IMR-90 (cell line): ENCODE data around the gene VAT1L. TPM values are rescaled to one million over a fixed set of nuclear protein-coding genes. Genes with fewer than 3 reads are reported as not detected.

Experiments
- ATAC-seq: fragments of 200-7000 bp; cut with Tn5 transposase; 2 replicates; pipeline ENCODE4 v1.9.1; 2020; ENCODE audit warnings: low read depth, mild to moderate bottlenecking, moderate library complexity
- BruUV-seq: library from RNA; stranded (reverse); fragments of 400-500 nt; replicated peaks from 2 replicates; lab custom pipeline; 2021; lab: Mats Ljungman, UMichigan
- CTCF ChIA-PET: fragments of 300-600 bp; formaldehyde crosslinking; extraction: SDS; loops from one replicate; lab custom pipeline; 2021; ENCODE audit warnings: antibody characterized with exemption; lab: Yijun Ruan, JAX
- POLR2A ChIA-PET: fragments of 300-600 bp; sonication (Branson Sonifier 250); formaldehyde crosslinking; loops from one replicate; lab custom pipeline; 2022; ENCODE audit warnings: antibody characterized with exemption; ENCODE audit not compliant: unreplicated experiment; lab: Charles Lee
- DNase-seq: peaks from one replicate; pipeline ENCODE4 v3.0.0; 2013
- H2AFZ ChIP-seq: replicated peaks from 2 replicates; pipeline ENCODE3; 2013; ENCODE audit warnings: low read length, mild to moderate bottlenecking; ENCODE audit not compliant: poor library complexity
- H2AK5ac ChIP-seq: 2 replicates; pipeline ENCODE4 v1.6.1; 2013; ENCODE audit warnings: low read depth, low read length, inconsistent platforms
- H2AK9ac ChIP-seq: replicated peaks from 2 replicates; pipeline ENCODE3; 2013; ENCODE audit warnings: mild to moderate bottlenecking, low read depth, low read length, moderate library complexity; ENCODE audit not compliant: poor library complexity
- H2BK120ac ChIP-seq: 2 replicates; pipeline ENCODE4 v1.6.1; 2013; ENCODE audit warnings: low read depth, low read length, inconsistent platforms
- H2BK15ac ChIP-seq: 3 replicates; pipeline ENCODE4 v1.6.1; 2013; ENCODE audit warnings: low read depth, low read length, inconsistent platforms
- H2BK20ac ChIP-seq: 2 replicates; pipeline ENCODE4 v1.6.1; 2013; ENCODE audit warnings: low read depth, mild to moderate bottlenecking, inconsistent platforms, low read length, moderate library complexity
- H2BK5ac ChIP-seq: 2 replicates; pipeline ENCODE4 v1.6.1; 2013; ENCODE audit warnings: mild to moderate bottlenecking, low read depth, low read length, inconsistent platforms; ENCODE audit not compliant: poor library complexity, severe bottlenecking
- H3K14ac ChIP-seq: replicated peaks from 2 replicates; pipeline ENCODE4 v1.6.1; 2013; ENCODE audit warnings: low read depth, low read length, inconsistent platforms
- H3K18ac ChIP-seq: 2 replicates; pipeline ENCODE4 v1.6.1; 2013; ENCODE audit warnings: low read depth, low read length, control low read depth
- H3K23ac ChIP-seq: 2 replicates; pipeline ENCODE4 v1.6.1; 2013; ENCODE audit warnings: low read depth, low read length, inconsistent platforms
- H3K27ac ChIP-seq: 2 replicates; pipeline ENCODE4 v1.5.1; 2013; ENCODE audit warnings: mild to moderate bottlenecking, control low read depth, low read length; ENCODE audit not compliant: insufficient read depth
- H3K27me3 ChIP-seq: 2 replicates; pipeline ENCODE4 v1.6.1; 2013; ENCODE audit warnings: low read length; ENCODE audit not compliant: control insufficient read depth, insufficient read depth
- H3K36me3 ChIP-seq: 2 replicates; pipeline ENCODE4 v1.6.1; 2013; ENCODE audit warnings: low read length, mixed read lengths; ENCODE audit not compliant: control insufficient read depth, insufficient read depth
- H3K4ac ChIP-seq: 2 replicates; pipeline ENCODE4 v1.6.1; 2013; ENCODE audit warnings: low read depth, low read length, inconsistent platforms
- H3K4me1 ChIP-seq: 2 replicates; pipeline ENCODE4 v1.6.1; 2013; ENCODE audit warnings: low read length, mixed read lengths; ENCODE audit not compliant: control insufficient read depth, insufficient read depth
- H3K4me2 ChIP-seq: 2 replicates; pipeline ENCODE4 v1.6.1; 2013; ENCODE audit warnings: low read depth, mild to moderate bottlenecking, control low read depth, low read length, moderate library complexity
- H3K4me3 ChIP-seq: 2 replicates; pipeline ENCODE4 v1.5.1; 2013; ENCODE audit warnings: low read depth, mild to moderate bottlenecking, control low read depth, low read length, moderate library complexity; ENCODE audit not compliant: insufficient read depth
- H3K56ac ChIP-seq: 2 replicates; pipeline ENCODE4 v1.6.1; 2013; ENCODE audit warnings: low read length, inconsistent platforms; ENCODE audit not compliant: insufficient read depth; ENCODE audit errors: extremely low read depth
- H3K79me1 ChIP-seq, 2 experiments: 2 replicates each; pipeline ENCODE4 v1.6.1; 2013; ENCODE audit warnings: low read length in 2 of 2, inconsistent platforms in 1 of 2, low read depth in 1 of 2
- H3K9ac ChIP-seq: 2 replicates; pipeline ENCODE4 v1.6.1; 2013; ENCODE audit warnings: low read depth, low read length, control low read depth
- H3K9me1 ChIP-seq: 2 replicates; pipeline ENCODE4 v1.6.1; 2013; ENCODE audit warnings: low read length, inconsistent platforms; ENCODE audit not compliant: insufficient read depth
- H3K9me3 ChIP-seq: 2 replicates; pipeline ENCODE4 v1.6.1; 2013; ENCODE audit warnings: low read length; ENCODE audit not compliant: control insufficient read depth, insufficient read depth
- H4K20me1 ChIP-seq: 2 replicates; pipeline ENCODE4 v1.6.1; 2013; ENCODE audit warnings: low read length, inconsistent platforms; ENCODE audit not compliant: insufficient read depth
- H4K5ac ChIP-seq: 2 replicates; pipeline ENCODE4 v1.6.1; 2013; ENCODE audit warnings: mild to moderate bottlenecking, low read depth, low read length, control low read depth
- H4K8ac ChIP-seq, 2 experiments: 2 replicates each; pipeline ENCODE4 v1.6.1; 2013; ENCODE audit warnings: low read depth in 2 of 2, low read length in 2 of 2, control low read depth in 1 of 2, inconsistent platforms in 1 of 2
- H4K91ac ChIP-seq: 2 replicates; pipeline ENCODE4 v1.6.1; 2013; ENCODE audit warnings: low read depth, low read length, inconsistent platforms; ENCODE audit not compliant: insufficient read depth
- CEBPB ChIP-seq: IDR thresholded peaks from 2 replicates; pipeline ENCODE4 v1.6.1; 2012; ENCODE audit warnings: low read depth, low read length, improper control_type of control experiment
- SMC3 ChIP-seq: fragments of 150-350 bp; IDR thresholded peaks from 2 replicates; pipeline ENCODE4 v1.6.1; 2016; ENCODE audit warnings: low read depth, mild to moderate bottlenecking, antibody characterized with exemption, low read length, moderate library complexity
- WGBS, 2 experiments: methylation state at CpG; one replicate each; pipeline versions ENCODE4 v1.1.5 to v1.1.7; 2013; ENCODE audit warnings: missing lambda C conversion rate in 2 of 2; ENCODE audit not compliant: insufficient read length in 1 of 2; ENCODE audit errors: extremely low coverage in 2 of 2; 5-methylcytosine and 5-hydroxymethylcytosine counted together
- dilution Hi-C: fragments of 300-500 bp; cut with HindIII; formaldehyde crosslinking; loops from one replicate; pipeline ENCODE4 v1.14.3; 2018; ENCODE audit warnings: low sequenced_read_pairs; ENCODE audit not compliant: unreplicated experiment
- in situ Hi-C: fragments of 300-500 bp; cut with MboI; formaldehyde crosslinking; loops from 3 replicates; pipeline ENCODE4 v1.14.3; 2019; ENCODE audit warnings: low sequenced_read_pairs, inconsistent platforms, mixed read lengths
- intact Hi-C: fragments of 100-400 bp; cut with micrococcal nuclease; formaldehyde crosslinking; loops from 2 replicates; pipeline ENCODE4 v1.10.0; 2022
- polyA plus RNA-seq, 3 experiments: library from polyadenylated mRNA; depleted of rRNA; stranded (reverse); fragments of >200 nt; gene quantifications; 2 replicates each; pipeline ENCODE4 v1.2.3, GENCODE V29; 2012; ENCODE audit warnings: low replicate concordance in 1 of 3
- total RNA-seq: library from RNA; depleted of rRNA; stranded (reverse); fragments of >200 nt; gene quantifications from 2 replicates; pipeline ENCODE4 v1.2.3, GENCODE V29; 2012

VAT1L gene
- total and polyA plus RNA-seq, 2 of the 4 experiments (the other 2 are of a cell fraction) = 15.4 to 18.5 TPM

DNA sequence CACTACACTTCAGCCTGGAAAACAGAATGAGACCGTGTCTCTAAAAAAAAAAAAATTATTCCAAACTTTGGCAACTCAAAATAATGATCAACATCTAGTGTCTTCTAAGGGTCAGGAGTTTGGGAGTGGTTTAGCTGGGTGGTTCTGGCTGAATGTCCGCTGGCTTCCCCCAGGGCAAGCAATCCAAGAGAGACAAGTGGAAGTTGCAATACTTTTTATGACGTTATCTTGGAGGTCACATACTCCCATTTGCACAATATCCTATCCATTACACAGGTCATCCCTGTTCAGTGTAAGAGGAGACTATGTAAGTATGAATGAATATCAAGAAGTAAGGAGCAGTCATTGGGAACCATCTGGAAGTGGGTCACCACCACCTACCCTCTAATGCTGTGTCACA is 218.8 kb downstream of the VAT1L start:
- Histone ChIP-seq H3K9me1 (no peaks in the 10 kb centered on the region), H3K27me3 (peaks cover 4% of the 10 kb centered on the region), H4K91ac (no peak overlapping the region), H3K9me3 (no peaks in the 10 kb centered on the region), H2AK5ac (no peak overlapping the region), H2BK20ac (no peak overlapping the region), H2AK9ac (no peak overlapping the region), H3K14ac (no peak overlapping the region), H3K79me1 (no peaks in the 10 kb centered on the region), H2AFZ (no peak overlapping the region), H3K23ac (no peak overlapping the region), H4K20me1 (no peaks in the 10 kb centered on the region), H3K56ac (no peak overlapping the region), H3K27ac (no peak overlapping the region), H3K9ac (no peak overlapping the region), H3K4ac (no peak overlapping the region), H3K18ac (no peak overlapping the region), H2BK120ac (no peak overlapping the region), H2BK15ac (no peak overlapping the region), H4K8ac (no peak overlapping the region), H3K36me3 (no peaks in the 10 kb centered on the region), H3K4me2 (no peak overlapping the region), H3K4me1 (no peaks in the 10 kb centered on the region), H2BK5ac (no peak overlapping the region), H4K5ac (no peak overlapping the region), H3K4me3 (no peak overlapping the region)
- DNase-seq (no peak), ATAC-seq (no peak)
- ChIA-PET POLR2A (no interaction called here), CTCF (interaction anchor here (1.3 kb wide), 1 partner anchor 19 kb away, joined by 3 read pairs; no protein-coding TSS in a partner anchor)
- no peak for TF ChIP-seq SMC3
- TF ChIP-seq CEBPB = no peak
- dilution Hi-C loops = no loop called here
- in situ Hi-C loops = loop anchor here (25.0 kb wide), 1 partner anchor 770 kb away; no protein-coding TSS in a partner anchor
- intact Hi-C loops = no loop called here
- BruUV-seq = no TSS peak
- no CpG with 5 or more reads among the region's 3 CpGs for WGBS, 2 experiments
